AG04449 (cell line): Measurements from ENCODE around the gene TCEA2.
"Not testable (repeated sequence)": the region's sequence is repeated elsewhere in the genome, so short reads cannot be mapped to it uniquely, and the experiment has no call there.

Source experiments
- CTCF ChIA-PET: fragments of 350-600 bp; formaldehyde crosslinking; extraction: SDS; loops from one replicate; lab custom pipeline; 2021; ENCODE audit warnings: antibody characterized with exemption; lab: Yijun Ruan, JAX
- POLR2A ChIA-PET: fragments of 400-600, 350-600 bp; formaldehyde crosslinking; extraction: SDS; loops from one replicate; lab custom pipeline; 2020; ENCODE audit warnings: antibody characterized with exemption, inconsistent platforms; lab: Yijun Ruan, JAX
- DNase-seq: peaks from one replicate; pipeline ENCODE4 v3.0.0-alpha.2; 2010; ENCODE audit warnings: low read depth, low spot score
- H3K4me3 ChIP-seq: 2 replicates; pipeline ENCODE4 v1.5.1; 2011; ENCODE audit warnings: low read depth, mild to moderate bottlenecking, control low read depth, low read length
- TF ChIP-seq, protein P1 (sequence below): IDR thresholded peaks from one replicate; pipeline ENCODE4 v1.5.1; 2011; ENCODE audit warnings: mild to moderate bottlenecking, moderate library complexity, low read length, control low read depth, inconsistent platforms; ENCODE audit not compliant: insufficient read depth; ENCODE audit errors: missing control alignments

Gene TCEA2

DNA sequence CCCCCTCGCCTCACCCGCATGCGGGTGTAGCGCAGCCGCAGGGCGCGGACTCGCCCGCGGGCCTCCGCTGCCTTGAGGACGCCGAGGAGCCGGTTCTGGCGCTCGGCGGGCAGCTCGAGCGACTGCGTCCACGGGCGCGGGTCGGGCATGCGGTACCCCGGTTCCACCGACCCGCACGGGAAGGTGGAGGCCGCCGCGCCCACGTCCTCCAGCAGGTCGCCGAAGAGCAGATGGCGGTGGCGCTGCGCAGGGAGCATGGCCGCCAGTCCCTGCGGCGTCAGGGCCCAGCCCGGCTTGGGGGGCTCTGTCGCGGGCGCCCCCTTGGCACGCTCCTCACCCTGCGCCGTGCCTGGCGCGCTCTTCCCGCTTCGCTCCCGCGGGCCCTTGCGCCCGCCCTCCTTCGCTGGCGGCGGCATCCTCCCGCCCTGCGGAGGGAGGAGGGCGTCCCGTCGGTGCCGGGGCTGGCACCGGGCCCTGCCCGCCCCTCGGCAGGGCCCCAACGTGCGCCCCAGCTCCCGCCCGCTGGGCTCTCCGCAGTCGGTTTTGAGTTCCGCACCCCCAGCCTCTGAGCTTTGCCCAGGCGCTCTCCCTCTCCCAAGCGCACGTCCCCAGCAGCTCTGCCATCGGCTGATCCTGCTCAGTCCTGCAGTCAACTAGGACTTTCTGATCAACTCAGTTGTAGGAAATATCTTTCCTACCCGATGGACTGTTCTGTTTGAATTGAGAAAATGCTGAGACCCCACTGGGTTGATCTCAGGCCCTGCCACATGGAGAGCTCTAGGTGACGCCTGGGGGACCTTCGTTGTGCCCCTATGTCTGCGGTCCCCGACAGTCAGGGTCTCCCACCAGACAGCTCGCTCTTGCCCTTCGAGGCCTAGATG is 21.0 kb downstream of the TCEA2 start, which contains the start of gene LKAAEAR1:
TSS of gene LKAAEAR1 (minus strand) at position 595 of the 881 bp plus-strand sequence. CDS start at position 416, 179 bp downstream.
- CTCF ChIA-PET = interaction anchor here (0.6 to 8.7 kb wide), 14 partner anchors 15 to 109 kb away, joined by 3 to 51 read pairs (median 4); partner anchors contain the start of genes NPBWR2, PRPF6 and TCEA2
- peak within 1 kb of the TSS; percentile 52 for H3K4me3 ChIP-seq
- no peak for DNase-seq
- POLR2A ChIA-PET = interaction anchor here (1.0 kb wide), 1 partner anchor 219 kb away, joined by 3 read pairs; the partner anchor contains the start of gene TPD52L2
- TF ChIP-seq, protein P1, sequence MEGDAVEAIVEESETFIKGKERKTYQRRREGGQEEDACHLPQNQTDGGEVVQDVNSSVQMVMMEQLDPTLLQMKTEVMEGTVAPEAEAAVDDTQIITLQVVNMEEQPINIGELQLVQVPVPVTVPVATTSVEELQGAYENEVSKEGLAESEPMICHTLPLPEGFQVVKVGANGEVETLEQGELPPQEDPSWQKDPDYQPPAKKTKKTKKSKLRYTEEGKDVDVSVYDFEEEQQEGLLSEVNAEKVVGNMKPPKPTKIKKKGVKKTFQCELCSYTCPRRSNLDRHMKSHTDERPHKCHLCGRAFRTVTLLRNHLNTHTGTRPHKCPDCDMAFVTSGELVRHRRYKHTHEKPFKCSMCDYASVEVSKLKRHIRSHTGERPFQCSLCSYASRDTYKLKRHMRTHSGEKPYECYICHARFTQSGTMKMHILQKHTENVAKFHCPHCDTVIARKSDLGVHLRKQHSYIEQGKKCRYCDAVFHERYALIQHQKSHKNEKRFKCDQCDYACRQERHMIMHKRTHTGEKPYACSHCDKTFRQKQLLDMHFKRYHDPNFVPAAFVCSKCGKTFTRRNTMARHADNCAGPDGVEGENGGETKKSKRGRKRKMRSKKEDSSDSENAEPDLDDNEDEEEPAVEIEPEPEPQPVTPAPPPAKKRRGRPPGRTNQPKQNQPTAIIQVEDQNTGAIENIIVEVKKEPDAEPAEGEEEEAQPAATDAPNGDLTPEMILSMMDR = no peak

DNA sequence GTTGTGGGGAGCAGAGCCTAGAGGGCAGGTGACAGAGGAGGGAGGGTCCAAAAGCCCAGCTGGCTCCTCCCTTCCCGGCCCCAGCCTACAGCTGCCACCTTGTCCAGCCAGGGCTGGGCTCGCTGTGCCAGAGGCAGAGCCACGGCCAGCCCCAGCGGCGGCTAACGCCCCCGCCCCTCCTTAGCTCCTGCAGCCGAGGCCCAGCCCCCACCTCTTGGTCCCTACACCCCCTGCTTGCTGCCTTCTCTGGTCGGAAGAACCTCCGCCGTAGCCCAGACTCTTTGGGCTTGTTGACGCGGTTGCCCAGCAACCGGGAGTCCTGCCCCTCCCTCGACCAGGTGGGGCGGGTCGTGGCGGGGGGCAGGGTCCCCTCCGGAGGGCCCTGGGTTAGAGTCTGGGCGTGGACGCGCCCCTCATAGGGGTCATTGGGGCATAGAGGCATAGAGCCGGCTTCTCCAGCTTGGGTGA is 21.7 kb downstream of the TCEA2 start:
- CTCF ChIA-PET = interaction anchor here (0.8 to 8.7 kb wide), 5 partner anchors 22 to 46 kb away, joined by 3 to 51 read pairs (median 4); partner anchors contain the start of genes NPBWR2 and TCEA2
- TF ChIP-seq, protein P1 = no peak
- DNase-seq = no peak
- POLR2A ChIA-PET = interaction anchor here (1.0 kb wide), 1 partner anchor 220 kb away, joined by 3 read pairs; the partner anchor contains the start of gene TPD52L2
- no peak overlapping the region for H3K4me3 ChIP-seq

DNA sequence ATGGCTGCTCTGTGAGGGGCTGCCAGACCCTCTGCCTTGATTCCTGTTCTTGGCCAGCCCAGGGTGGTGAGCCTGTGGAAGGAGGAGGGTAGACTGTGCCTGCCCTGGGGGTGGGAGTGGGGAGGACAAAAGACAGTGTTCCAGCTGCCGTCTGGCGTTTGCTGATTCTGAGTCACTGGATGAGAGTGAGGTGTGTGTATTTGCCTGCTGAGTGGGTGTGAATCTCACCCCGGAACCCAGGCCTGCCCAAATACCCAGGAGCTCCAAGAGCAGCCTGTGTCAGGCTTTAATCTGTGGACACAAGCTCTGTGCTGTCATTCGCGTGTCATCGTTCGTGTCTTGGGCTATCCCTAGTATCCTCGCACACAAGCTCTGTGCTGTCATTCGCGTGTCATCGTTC is 23.8 kb downstream of the TCEA2 start:
- POLR2A ChIA-PET = no interaction called here
- CTCF ChIA-PET = interaction anchor here (1.4 to 1.6 kb wide), 2 partner anchors 16 to 29 kb away, joined by 4 to 6 read pairs; no protein-coding TSS in a partner anchor
- TF ChIP-seq, protein P1 = no peak
- DNase-seq = no peak
- no peak overlapping the region for H3K4me3 ChIP-seq

GRCh38 chr20:64087226-64087825 is 24.3 kb downstream of the TCEA2 start:
- POLR2A ChIA-PET, DNase-seq: not testable (repeated sequence)
- CTCF ChIA-PET = interaction anchor here (1.6 kb wide), 1 partner anchor 30 kb away, joined by 6 read pairs; no protein-coding TSS in a partner anchor

GRCh38 chr20:64088586-64088985 is 25.6 kb downstream of the TCEA2 start:
- H3K4me3 ChIP-seq, CTCF ChIA-PET, POLR2A ChIA-PET, DNase-seq: not testable (repeated sequence)

More at GRCh38 chr20:64087226-64087825, 24.3 kb downstream of the TCEA2 start:
- H3K4me3 ChIP-seq = not testable (repeated sequence)

GRCh38 chr20:64090165-64090564 is 27.2 kb downstream of the TCEA2 start:
- ChIA-PET CTCF (interaction anchor here (1.2 kb wide), 1 partner anchor 8 kb away, joined by 3 read pairs; no protein-coding TSS in a partner anchor), POLR2A (no interaction called here)
- H3K4me3 ChIP-seq = no peak overlapping the region
- TF ChIP-seq, protein P1 = no peak
- no peak for DNase-seq
